ENCODE data around the gene CNNM1. TPM values are rescaled to one million over a fixed set of nuclear protein-coding genes. Genes with fewer than 3 reads are reported as not detected.

The CNNM1 gene
- total RNA-seq, 1 donor from 2014 or later, result 0.20 TPM

GRCh38 chr10:99411546-99411945 lies 82.4 kb downstream of the CNNM1 start:
- DNase-seq (ENCODE audit: low spot score), result no peak
- Mint-ChIP-seq H3K36me3 (ENCODE audit: low read depth) (peaks cover 15% of the 10 kb centered on the region), H3K27ac (ENCODE audit: unreplicated experiment) (no peak overlapping the region), H3K4me1 (ENCODE audit: low read depth) (peaks cover 20% of the 10 kb centered on the region), H3K9me3 (ENCODE audit: low read depth) (peaks cover 7% of the 10 kb centered on the region), H3K4me3 (ENCODE audit: unreplicated experiment) (no peak overlapping the region), H3K27me3 (ENCODE audit: low read depth) (no peaks in the 10 kb centered on the region)
- TF ChIP-seq, protein P1, sequence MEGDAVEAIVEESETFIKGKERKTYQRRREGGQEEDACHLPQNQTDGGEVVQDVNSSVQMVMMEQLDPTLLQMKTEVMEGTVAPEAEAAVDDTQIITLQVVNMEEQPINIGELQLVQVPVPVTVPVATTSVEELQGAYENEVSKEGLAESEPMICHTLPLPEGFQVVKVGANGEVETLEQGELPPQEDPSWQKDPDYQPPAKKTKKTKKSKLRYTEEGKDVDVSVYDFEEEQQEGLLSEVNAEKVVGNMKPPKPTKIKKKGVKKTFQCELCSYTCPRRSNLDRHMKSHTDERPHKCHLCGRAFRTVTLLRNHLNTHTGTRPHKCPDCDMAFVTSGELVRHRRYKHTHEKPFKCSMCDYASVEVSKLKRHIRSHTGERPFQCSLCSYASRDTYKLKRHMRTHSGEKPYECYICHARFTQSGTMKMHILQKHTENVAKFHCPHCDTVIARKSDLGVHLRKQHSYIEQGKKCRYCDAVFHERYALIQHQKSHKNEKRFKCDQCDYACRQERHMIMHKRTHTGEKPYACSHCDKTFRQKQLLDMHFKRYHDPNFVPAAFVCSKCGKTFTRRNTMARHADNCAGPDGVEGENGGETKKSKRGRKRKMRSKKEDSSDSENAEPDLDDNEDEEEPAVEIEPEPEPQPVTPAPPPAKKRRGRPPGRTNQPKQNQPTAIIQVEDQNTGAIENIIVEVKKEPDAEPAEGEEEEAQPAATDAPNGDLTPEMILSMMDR (IDR thresholded peaks at IDR 0.05), result no peak

DNA sequence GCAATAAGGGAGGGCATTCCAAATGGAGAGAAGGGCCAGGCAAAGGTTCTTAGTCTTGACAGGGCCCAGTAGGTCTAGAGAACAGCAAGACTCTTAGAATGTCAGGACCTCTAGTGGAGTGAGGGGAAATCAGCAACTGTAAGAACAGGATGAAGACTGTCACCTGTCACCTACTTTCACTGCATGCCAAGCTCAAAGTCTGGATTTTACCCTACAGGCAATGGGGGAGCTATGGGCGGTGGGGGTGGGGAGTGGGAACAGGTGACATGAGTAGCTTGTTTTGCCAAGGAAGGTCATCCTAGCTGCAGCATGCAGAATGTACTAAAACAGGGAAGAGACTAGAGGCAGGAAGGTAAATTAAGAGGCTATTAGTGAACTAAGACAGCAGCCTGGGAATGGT lies 82.9 kb downstream of the CNNM1 start:
- H3K27me3 Mint-ChIP-seq (ENCODE audit: low read depth), result no peaks in the 10 kb centered on the region
- TF ChIP-seq, protein P1 (IDR thresholded peaks at IDR 0.05), result no peak
- DNase-seq (ENCODE audit: low spot score), result no peak
- peaks cover 7% of the 10 kb centered on the region for H3K9me3 Mint-ChIP-seq (ENCODE audit: low read depth)
- H3K4me3 Mint-ChIP-seq (ENCODE audit: unreplicated experiment), result no peak overlapping the region
- peaks cover 20% of the 10 kb centered on the region for H3K4me1 Mint-ChIP-seq (ENCODE audit: low read depth)
- H3K27ac Mint-ChIP-seq (ENCODE audit: unreplicated experiment), result peak overlapping the region; percentile 8
- peaks cover 14% of the 10 kb centered on the region for H3K36me3 Mint-ChIP-seq (ENCODE audit: low read depth)

DNA sequence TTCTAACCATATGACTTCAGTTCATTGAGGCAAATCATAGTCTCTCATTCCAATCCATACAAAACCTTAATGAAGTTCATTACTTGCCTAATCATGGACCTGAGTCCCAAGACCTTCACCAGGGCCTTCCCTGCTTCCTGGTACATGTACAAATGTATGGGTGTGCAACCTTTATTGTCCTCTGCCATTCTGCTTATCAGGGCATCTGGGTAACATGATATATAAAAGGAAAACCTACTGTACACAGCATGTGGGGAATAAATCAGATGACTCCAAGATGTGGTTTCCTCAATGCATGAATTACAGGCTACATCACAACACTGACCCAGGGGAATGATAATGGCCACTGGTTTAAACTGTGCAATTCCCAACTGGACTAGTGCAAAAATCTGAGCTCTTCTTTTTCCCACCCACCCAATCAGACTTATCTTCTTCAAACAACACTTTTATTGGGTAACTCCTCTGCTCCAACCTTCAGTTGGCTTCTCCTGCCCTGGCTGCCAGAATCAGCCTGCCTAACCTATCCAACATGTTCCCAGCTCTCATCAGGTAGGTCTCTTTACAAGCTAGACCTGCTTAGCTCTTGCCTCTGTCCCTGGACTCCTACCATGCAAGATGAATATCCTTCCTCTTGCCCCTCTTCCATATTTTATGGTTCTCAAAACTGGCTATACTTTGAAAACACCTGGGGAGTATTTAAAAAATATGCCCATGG lies 89.9 kb downstream of the CNNM1 start:
- Mint-ChIP-seq H3K9me3 (ENCODE audit: low read depth) (peaks cover 10% of the 10 kb centered on the region), H3K4me3 (ENCODE audit: unreplicated experiment) (no peak overlapping the region), H3K4me1 (ENCODE audit: low read depth) (no peaks in the 10 kb centered on the region), H3K27ac (ENCODE audit: unreplicated experiment) (no peak overlapping the region), H3K36me3 (ENCODE audit: low read depth) (peaks cover 30% of the 10 kb centered on the region), H3K27me3 (ENCODE audit: low read depth) (no peaks in the 10 kb centered on the region)
- TF ChIP-seq, protein P1 (IDR thresholded peaks at IDR 0.05), result no peak
- DNase-seq (ENCODE audit: low spot score), result no peak

- peaks cover 32% of the 10 kb centered on the region for H3K36me3 Mint-ChIP-seq (ENCODE audit: low read depth)
- no peak overlapping the region for H3K4me3 Mint-ChIP-seq (ENCODE audit: unreplicated experiment)
- no peak for DNase-seq (ENCODE audit: low spot score)
- H3K4me1 Mint-ChIP-seq (ENCODE audit: low read depth), result no peaks in the 10 kb centered on the region
- no peaks in the 10 kb centered on the region for H3K27me3 Mint-ChIP-seq (ENCODE audit: low read depth)
- no peak overlapping the region for H3K27ac Mint-ChIP-seq (ENCODE audit: unreplicated experiment)
- TF ChIP-seq, protein P1 (IDR thresholded peaks at IDR 0.05), result no peak
- peaks cover 10% of the 10 kb centered on the region for H3K9me3 Mint-ChIP-seq (ENCODE audit: low read depth)
Observed at GRCh38 chr10:99419688-99420087, 90.5 kb downstream of the CNNM1 start.

GRCh38 chr10:99421233-99421739 lies 92.1 kb downstream of the CNNM1 start:
- peaks cover 33% of the 10 kb centered on the region for H3K36me3 Mint-ChIP-seq (ENCODE audit: low read depth)
- no peaks in the 10 kb centered on the region for H3K27me3 Mint-ChIP-seq (ENCODE audit: low read depth)
- no peak overlapping the region for H3K27ac Mint-ChIP-seq (ENCODE audit: unreplicated experiment)
- DNase-seq (ENCODE audit: low spot score), result no peak
- TF ChIP-seq, protein P1 (IDR thresholded peaks at IDR 0.05), result no peak
- H3K4me3 Mint-ChIP-seq (ENCODE audit: unreplicated experiment), result no peak overlapping the region
- H3K9me3 Mint-ChIP-seq (ENCODE audit: low read depth), result peaks cover 5% of the 10 kb centered on the region
- no peaks in the 10 kb centered on the region for H3K4me1 Mint-ChIP-seq (ENCODE audit: low read depth)

All from chondrocyte (in vitro differentiated cells).